Neural cell (in vitro differentiated cells): Measurements from ENCODE around the gene ARL10.

ENCODE experiments used
- CTCF ChIP-seq: fragments of 450-650 bp; IDR thresholded peaks from 2 replicates; pipeline ENCODE4 v1.5.1; 2014; ENCODE audit warnings: antibody characterized with exemption, mild to moderate bottlenecking, moderate library complexity; ENCODE audit not compliant: poor library complexity, severe bottlenecking
- EP300 ChIP-seq: fragments of 450-650 bp; conservative IDR thresholded peaks from 2 replicates; pipeline ENCODE4 v1.6.1; 2014; ENCODE audit warnings: antibody characterized with exemption, mild to moderate bottlenecking, moderate library complexity; ENCODE audit not compliant: poor library complexity, severe bottlenecking
- POLR2AphosphoS5 ChIP-seq: IDR thresholded peaks from 2 replicates; pipeline ENCODE4 v1.6.1; 2012
- RAD21 ChIP-seq: fragments of 450-650 bp; conservative IDR thresholded peaks from 2 replicates; pipeline ENCODE4 v1.6.1; 2014; ENCODE audit warnings: antibody characterized with exemption, mild to moderate bottlenecking, moderate library complexity

DNA sequence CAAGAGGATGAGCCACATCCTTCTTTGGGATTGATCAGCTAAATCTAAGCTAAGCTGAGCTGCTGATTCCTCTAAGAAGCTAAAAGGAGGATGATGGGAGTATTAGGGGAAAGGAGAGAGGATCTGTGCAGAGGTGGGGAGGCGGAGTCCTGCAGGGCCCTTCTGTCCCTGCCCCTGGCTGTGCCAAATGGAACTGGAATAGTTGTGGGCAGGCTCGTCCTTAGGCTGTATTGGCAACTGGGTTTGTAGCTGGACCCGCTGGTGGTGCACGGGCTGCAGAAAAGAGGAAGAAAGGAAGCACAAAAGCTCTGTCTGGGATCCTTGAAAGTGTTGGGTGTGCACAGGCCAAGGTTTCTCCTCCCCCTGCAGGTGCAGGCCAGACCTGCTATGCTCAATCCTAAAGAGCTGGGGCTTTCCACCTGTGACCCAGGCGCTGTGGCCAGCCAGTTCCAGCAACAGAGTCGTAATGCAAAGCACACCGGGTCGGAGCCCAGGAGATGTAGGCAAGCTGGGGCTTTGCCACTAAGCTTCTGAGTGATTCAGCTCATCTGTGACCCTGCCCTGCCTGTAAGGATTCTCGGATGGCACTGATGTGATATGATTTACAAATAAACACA, 41.3 kb downstream of the ARL10 start:
- TF ChIP-seq CTCF, result no peak
- no peak for TF ChIP-seq POLR2AphosphoS5
- TF ChIP-seq RAD21, result no peak
- TF ChIP-seq EP300, result no peak
